HG02852 (cell line): ENCODE results near the gene OR10W1.
A peak's percentile ranks its signal among the peaks of the same experiment; 100 is the strongest.

Experiments used
- ATAC-seq: cut with Tn5 transposase; IDR thresholded peaks from one replicate; pipeline ENCODE4 v1.9.1; 2021; ENCODE audit warnings: mild to moderate bottlenecking, moderate library complexity; ENCODE audit not compliant: unreplicated experiment

OR10W1 gene, protein sequence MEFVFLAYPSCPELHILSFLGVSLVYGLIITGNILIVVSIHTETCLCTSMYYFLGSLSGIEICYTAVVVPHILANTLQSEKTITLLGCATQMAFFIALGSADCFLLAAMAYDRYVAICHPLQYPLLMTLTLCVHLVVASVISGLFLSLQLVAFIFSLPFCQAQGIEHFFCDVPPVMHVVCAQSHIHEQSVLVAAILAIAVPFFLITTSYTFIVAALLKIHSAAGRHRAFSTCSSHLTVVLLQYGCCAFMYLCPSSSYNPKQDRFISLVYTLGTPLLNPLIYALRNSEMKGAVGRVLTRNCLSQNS

GRCh38 chr11:58268142-58268541 is at the start of gene OR10W1:
Gene OR10W1, minus strand, starts transcription at chr11:58268260. Its CDS starts 402 bp downstream, at chr11:58267858.
- no peak for ATAC-seq

- no peak for ATAC-seq
Measured at GRCh38 chr11:58316142-58316541, 48.1 kb upstream of the OR10W1 start.

GRCh38 chr11:58301576-58301975 is 33.5 kb upstream of the OR10W1 start:
- ATAC-seq: no peak

GRCh38 chr11:58292017-58292416 is 24.0 kb upstream of the OR10W1 start:
- no peak for ATAC-seq

- no peak for ATAC-seq
Measured at GRCh38 chr11:58289266-58289665, 21.2 kb upstream of the OR10W1 start.

DNA sequence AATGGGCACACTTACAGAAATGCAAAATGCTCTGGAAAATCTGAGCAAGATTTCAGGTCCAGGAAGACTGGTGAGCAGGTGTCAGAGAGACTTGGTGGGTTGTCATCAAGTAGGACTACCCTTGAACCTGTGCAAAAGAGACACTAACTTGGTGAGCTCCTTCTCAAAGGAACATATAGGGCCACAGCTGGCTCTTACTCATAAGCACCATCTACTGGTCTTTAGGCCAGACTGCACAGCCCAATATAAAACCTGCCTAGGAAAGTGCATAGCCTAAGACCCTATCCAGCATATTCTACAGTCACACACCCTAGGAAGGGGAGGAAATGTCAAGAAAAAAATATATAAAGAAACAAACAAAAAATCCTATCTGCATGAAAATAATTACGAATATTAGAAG is 18.2 kb upstream of the OR10W1 start:
- peak; percentile 66 for ATAC-seq

- no peak for ATAC-seq
Measured at GRCh38 chr11:58285483-58286040, 17.5 kb upstream of the OR10W1 start.

DNA sequence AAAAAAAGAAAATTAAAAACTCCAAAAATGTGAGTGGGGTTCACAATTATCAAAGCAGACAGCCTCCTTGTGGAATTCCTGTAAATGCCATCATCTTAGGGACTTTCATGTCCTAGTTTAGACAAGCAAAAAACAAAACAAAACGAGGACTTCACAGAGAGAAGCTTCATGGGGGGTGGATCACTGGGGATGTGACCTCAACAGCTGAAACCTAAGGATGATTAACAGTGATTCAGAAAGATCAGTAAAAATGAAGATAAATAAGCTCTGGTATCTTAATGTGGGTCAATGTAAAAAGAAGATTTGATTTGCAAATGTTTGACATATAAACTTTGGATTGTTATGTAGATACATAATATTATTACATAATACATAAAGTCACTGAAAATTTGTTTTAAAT is 8.1 kb upstream of the OR10W1 start:
- no peak for ATAC-seq

GRCh38 chr11:58275002-58275401 is 6.9 kb upstream of the OR10W1 start:
- no peak for ATAC-seq

DNA sequence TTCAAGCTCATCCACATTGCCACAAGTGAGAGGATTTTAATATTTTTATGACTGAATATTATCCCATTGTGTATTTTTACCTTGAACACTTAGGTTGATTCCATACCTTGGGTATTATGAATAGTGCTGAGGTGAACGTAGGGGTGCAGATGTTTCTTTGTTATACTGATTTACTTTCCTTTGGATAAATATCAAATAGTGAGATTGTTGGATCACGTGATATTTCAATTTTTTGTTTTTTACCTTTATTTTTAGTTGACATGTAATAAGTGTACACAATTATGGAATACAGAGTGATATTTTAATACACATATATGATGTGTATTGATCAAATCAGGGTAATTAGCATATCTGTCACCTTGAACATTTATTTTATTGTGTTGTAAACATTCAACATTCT is 8.1 kb downstream of the OR10W1 start:
- ATAC-seq: no peak

- ATAC-seq: no peak
Measured at GRCh38 chr11:58254936-58255335, 13.1 kb downstream of the OR10W1 start.

- ATAC-seq: no peak
Measured at GRCh38 chr11:58243954-58244353, 24.1 kb downstream of the OR10W1 start.

GRCh38 chr11:58227956-58228615 is 40.0 kb downstream of the OR10W1 start:
- ATAC-seq: no peak

- no peak for ATAC-seq
Measured at GRCh38 chr11:58222721-58223120, 45.3 kb downstream of the OR10W1 start.
